Measurements from ENCODE around the gene LSS. TPM values are rescaled to one million over a fixed set of nuclear protein-coding genes. Genes with fewer than 3 reads are reported as not detected.
A peak's percentile ranks its signal among the peaks of the same experiment; 100 is the strongest.

Gene LSS
- total and polyA plus RNA-seq, 2 experiments from 2014 or later, result 55.0 to 237 TPM

DNA sequence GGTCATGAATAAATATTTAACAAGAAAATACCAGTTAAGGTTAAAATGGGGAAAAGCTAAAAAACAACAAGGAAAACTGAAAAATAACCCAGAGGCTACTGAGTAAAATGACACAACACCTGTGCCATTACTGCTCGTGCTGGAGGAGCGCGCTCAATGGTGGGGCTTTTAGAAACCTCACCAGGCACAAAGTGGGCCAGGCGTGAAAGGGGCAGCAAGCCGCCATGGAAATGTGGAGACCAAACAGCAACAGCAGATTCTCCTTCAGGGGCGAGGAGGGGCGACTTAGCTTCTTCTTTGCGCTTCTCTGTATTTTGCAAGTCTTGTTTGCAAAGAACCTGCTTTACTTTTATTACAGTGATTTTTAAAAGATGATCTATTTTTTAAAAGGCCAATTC, 25.4 kb downstream of the LSS start:
- H3K27ac ChIP-seq (ENCODE audit: low read depth), result peak overlapping the region; percentile 70
- peaks cover 70% of the 10 kb centered on the region for H3K36me3 Mint-ChIP-seq (ENCODE audit: low read depth)

More for the DNA sequence above, 25.4 kb downstream of the LSS start:
- Histone ChIP-seq H4K20me1 (replicated peaks; ENCODE audit: insufficient read depth) (peaks cover 17% of the 10 kb centered on the region), H3K79me2 (replicated peaks; ENCODE audit: insufficient read depth) (peaks cover 9% of the 10 kb centered on the region; the same call in 1 of the 2 replicates), H3K9me2 (ENCODE audit: insufficient read depth) (no peaks in the 10 kb centered on the region), H3K36me3 (ENCODE audit: insufficient read depth) (peaks cover 31% of the 10 kb centered on the region), H3K4me3 (no peak overlapping the region), H3K27me3 (ENCODE audit: insufficient read depth) (no peaks in the 10 kb centered on the region), H3K4me1 (ENCODE audit: insufficient read depth) (no peaks in the 10 kb centered on the region), H3K4me2 (no peak overlapping the region), H3F3A (replicated peaks; ENCODE audit: low read depth) (no peaks in the 10 kb centered on the region), H2AFZ (no peak overlapping the region)
- Mint-ChIP-seq H3K4me1 (peaks cover 4% of the 10 kb centered on the region; the same call in 2 of the 3 replicates), H3K4me3 (no peak overlapping the region), H3K9me3 (no peaks in the 10 kb centered on the region), H3K27me3 (ENCODE audit: insufficient read depth, low read depth, poor library complexity) (peaks cover 4% of the 10 kb centered on the region), H3K27ac (0 out of 2 replicates have a peak overlapping the region, but pooled peaks have one; percentile 53)
- ATAC-seq (no peak), DNase-seq (ENCODE audit: low spot score) (no peak)
- TF ChIP-seq, protein P1, sequence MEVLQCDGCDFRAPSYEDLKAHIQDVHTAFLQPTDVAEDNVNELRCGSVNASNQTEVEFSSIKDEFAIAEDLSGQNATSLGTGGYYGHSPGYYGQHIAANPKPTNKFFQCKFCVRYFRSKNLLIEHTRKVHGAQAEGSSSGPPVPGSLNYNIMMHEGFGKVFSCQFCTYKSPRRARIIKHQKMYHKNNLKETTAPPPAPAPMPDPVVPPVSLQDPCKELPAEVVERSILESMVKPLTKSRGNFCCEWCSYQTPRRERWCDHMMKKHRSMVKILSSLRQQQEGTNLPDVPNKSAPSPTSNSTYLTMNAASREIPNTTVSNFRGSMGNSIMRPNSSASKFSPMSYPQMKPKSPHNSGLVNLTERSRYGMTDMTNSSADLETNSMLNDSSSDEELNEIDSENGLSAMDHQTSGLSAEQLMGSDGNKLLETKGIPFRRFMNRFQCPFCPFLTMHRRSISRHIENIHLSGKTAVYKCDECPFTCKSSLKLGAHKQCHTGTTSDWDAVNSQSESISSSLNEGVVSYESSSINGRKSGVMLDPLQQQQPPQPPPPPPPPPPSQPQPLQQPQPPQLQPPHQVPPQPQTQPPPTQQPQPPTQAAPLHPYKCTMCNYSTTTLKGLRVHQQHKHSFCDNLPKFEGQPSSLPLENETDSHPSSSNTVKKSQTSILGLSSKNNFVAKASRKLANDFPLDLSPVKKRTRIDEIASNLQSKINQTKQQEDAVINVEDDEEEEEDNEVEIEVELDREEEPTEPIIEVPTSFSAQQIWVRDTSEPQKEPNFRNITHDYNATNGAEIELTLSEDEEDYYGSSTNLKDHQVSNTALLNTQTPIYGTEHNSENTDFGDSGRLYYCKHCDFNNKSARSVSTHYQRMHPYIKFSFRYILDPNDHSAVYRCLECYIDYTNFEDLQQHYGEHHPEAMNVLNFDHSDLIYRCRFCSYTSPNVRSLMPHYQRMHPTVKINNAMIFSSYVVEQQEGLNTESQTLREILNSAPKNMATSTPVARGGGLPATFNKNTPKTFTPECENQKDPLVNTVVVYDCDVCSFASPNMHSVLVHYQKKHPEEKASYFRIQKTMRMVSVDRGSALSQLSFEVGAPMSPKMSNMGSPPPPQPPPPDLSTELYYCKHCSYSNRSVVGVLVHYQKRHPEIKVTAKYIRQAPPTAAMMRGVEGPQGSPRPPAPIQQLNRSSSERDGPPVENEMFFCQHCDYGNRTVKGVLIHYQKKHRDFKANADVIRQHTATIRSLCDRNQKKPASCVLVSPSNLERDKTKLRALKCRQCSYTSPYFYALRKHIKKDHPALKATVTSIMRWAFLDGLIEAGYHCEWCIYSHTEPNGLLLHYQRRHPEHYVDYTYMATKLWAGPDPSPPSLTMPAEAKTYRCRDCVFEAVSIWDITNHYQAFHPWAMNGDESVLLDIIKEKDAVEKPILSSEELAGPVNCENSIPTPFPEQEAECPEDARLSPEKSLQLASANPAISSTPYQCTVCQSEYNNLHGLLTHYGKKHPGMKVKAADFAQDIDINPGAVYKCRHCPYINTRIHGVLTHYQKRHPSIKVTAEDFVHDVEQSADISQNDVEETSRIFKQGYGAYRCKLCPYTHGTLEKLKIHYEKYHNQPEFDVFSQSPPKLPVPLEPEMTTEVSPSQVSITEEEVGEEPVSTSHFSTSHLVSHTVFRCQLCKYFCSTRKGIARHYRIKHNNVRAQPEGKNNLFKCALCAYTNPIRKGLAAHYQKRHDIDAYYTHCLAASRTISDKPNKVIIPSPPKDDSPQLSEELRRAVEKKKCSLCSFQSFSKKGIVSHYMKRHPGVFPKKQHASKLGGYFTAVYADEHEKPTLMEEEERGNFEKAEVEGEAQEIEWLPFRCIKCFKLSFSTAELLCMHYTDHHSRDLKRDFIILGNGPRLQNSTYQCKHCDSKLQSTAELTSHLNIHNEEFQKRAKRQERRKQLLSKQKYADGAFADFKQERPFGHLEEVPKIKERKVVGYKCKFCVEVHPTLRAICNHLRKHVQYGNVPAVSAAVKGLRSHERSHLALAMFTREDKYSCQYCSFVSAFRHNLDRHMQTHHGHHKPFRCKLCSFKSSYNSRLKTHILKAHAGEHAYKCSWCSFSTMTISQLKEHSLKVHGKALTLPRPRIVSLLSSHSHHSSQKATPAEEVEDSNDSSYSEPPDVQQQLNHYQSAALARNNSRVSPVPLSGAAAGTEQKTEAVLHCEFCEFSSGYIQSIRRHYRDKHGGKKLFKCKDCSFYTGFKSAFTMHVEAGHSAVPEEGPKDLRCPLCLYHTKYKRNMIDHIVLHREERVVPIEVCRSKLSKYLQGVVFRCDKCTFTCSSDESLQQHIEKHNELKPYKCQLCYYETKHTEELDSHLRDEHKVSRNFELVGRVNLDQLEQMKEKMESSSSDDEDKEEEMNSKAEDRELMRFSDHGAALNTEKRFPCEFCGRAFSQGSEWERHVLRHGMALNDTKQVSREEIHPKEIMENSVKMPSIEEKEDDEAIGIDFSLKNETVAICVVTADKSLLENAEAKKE (CRISPR knock-in tag; IDR thresholded peaks at IDR 0.05), result no peak
- TF ChIP-seq, protein P2, sequence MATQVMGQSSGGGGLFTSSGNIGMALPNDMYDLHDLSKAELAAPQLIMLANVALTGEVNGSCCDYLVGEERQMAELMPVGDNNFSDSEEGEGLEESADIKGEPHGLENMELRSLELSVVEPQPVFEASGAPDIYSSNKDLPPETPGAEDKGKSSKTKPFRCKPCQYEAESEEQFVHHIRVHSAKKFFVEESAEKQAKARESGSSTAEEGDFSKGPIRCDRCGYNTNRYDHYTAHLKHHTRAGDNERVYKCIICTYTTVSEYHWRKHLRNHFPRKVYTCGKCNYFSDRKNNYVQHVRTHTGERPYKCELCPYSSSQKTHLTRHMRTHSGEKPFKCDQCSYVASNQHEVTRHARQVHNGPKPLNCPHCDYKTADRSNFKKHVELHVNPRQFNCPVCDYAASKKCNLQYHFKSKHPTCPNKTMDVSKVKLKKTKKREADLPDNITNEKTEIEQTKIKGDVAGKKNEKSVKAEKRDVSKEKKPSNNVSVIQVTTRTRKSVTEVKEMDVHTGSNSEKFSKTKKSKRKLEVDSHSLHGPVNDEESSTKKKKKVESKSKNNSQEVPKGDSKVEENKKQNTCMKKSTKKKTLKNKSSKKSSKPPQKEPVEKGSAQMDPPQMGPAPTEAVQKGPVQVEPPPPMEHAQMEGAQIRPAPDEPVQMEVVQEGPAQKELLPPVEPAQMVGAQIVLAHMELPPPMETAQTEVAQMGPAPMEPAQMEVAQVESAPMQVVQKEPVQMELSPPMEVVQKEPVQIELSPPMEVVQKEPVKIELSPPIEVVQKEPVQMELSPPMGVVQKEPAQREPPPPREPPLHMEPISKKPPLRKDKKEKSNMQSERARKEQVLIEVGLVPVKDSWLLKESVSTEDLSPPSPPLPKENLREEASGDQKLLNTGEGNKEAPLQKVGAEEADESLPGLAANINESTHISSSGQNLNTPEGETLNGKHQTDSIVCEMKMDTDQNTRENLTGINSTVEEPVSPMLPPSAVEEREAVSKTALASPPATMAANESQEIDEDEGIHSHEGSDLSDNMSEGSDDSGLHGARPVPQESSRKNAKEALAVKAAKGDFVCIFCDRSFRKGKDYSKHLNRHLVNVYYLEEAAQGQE (IDR thresholded peaks at IDR 0.05; ENCODE audit: unreplicated experiment), result no peak
- TF ChIP-seq JUNB (IDR thresholded peaks at IDR 0.05; ENCODE audit: unreplicated experiment) (no peak), CREB1 (CRISPR knock-in tag; IDR thresholded peaks at IDR 0.05; ENCODE audit: low read depth) (no peak), ZNF114 (CRISPR knock-in tag; IDR thresholded peaks at IDR 0.05) (no peak), ZNF331 (CRISPR knock-in tag; IDR thresholded peaks at IDR 0.05; ENCODE audit: low read depth) (no peak), EZH2phosphoT487 (IDR thresholded peaks at IDR 0.05; ENCODE audit: unreplicated experiment) (no peak), POLR2AphosphoS5 (IDR thresholded peaks at IDR 0.05; ENCODE audit: low read depth) (no peak), NANOG (IDR thresholded peaks at IDR 0.05; ENCODE audit: borderline replicate concordance) (no peak), STAT1 (IDR thresholded peaks at IDR 0.05; ENCODE audit: unreplicated experiment) (no peak), EZH2 (IDR thresholded peaks at IDR 0.05; ENCODE audit: low read depth, unreplicated experiment) (no peak)
- TF ChIP-seq, protein P3, sequence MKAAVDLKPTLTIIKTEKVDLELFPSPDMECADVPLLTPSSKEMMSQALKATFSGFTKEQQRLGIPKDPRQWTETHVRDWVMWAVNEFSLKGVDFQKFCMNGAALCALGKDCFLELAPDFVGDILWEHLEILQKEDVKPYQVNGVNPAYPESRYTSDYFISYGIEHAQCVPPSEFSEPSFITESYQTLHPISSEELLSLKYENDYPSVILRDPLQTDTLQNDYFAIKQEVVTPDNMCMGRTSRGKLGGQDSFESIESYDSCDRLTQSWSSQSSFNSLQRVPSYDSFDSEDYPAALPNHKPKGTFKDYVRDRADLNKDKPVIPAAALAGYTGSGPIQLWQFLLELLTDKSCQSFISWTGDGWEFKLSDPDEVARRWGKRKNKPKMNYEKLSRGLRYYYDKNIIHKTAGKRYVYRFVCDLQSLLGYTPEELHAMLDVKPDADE (IDR thresholded peaks at IDR 0.05), result no peak
- TF ChIP-seq, protein P4, sequence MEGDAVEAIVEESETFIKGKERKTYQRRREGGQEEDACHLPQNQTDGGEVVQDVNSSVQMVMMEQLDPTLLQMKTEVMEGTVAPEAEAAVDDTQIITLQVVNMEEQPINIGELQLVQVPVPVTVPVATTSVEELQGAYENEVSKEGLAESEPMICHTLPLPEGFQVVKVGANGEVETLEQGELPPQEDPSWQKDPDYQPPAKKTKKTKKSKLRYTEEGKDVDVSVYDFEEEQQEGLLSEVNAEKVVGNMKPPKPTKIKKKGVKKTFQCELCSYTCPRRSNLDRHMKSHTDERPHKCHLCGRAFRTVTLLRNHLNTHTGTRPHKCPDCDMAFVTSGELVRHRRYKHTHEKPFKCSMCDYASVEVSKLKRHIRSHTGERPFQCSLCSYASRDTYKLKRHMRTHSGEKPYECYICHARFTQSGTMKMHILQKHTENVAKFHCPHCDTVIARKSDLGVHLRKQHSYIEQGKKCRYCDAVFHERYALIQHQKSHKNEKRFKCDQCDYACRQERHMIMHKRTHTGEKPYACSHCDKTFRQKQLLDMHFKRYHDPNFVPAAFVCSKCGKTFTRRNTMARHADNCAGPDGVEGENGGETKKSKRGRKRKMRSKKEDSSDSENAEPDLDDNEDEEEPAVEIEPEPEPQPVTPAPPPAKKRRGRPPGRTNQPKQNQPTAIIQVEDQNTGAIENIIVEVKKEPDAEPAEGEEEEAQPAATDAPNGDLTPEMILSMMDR (conservative IDR thresholded peaks at IDR 0.05; ENCODE audit: low read depth in 2 of 2), result no peak
